Skeletal muscle satellite cell (primary cell): ENCODE data around the gene ALLC.
"Not testable (repeated sequence)": the region's sequence is repeated elsewhere in the genome, so short reads cannot be mapped to it uniquely, and the experiment has no call there.

Source experiments
- H3K27me3 ChIP-seq: 2 replicates; pipeline ENCODE4 v1.7.0; 2013; ENCODE audit warnings: low read length; ENCODE audit not compliant: control insufficient read depth, insufficient read depth
- H3K36me3 ChIP-seq: 2 replicates; pipeline ENCODE4 v1.7.0; 2013; ENCODE audit warnings: mild to moderate bottlenecking, control low read depth, low read length; ENCODE audit not compliant: insufficient read depth
- H3K4me1 ChIP-seq: 2 replicates; pipeline ENCODE4 v1.7.0; 2013; ENCODE audit warnings: low read length; ENCODE audit not compliant: control insufficient read depth, insufficient read depth
- H3K4me2 ChIP-seq: 2 replicates; pipeline ENCODE4 v1.7.0; 2013; ENCODE audit warnings: mild to moderate bottlenecking, low read length
- H3K4me3 ChIP-seq: 2 replicates; pipeline ENCODE4 v1.7.0; 2013; ENCODE audit warnings: low read length
- H3K9ac ChIP-seq: 2 replicates; pipeline ENCODE4 v1.7.0; 2013; ENCODE audit warnings: mild to moderate bottlenecking, low read depth, low read length, moderate library complexity
- H3K9me3 ChIP-seq: replicated peaks from 2 replicates; pipeline ENCODE4 v1.7.0; 2013; ENCODE audit warnings: mild to moderate bottlenecking, control low read depth, low read length

Gene ALLC

DNA sequence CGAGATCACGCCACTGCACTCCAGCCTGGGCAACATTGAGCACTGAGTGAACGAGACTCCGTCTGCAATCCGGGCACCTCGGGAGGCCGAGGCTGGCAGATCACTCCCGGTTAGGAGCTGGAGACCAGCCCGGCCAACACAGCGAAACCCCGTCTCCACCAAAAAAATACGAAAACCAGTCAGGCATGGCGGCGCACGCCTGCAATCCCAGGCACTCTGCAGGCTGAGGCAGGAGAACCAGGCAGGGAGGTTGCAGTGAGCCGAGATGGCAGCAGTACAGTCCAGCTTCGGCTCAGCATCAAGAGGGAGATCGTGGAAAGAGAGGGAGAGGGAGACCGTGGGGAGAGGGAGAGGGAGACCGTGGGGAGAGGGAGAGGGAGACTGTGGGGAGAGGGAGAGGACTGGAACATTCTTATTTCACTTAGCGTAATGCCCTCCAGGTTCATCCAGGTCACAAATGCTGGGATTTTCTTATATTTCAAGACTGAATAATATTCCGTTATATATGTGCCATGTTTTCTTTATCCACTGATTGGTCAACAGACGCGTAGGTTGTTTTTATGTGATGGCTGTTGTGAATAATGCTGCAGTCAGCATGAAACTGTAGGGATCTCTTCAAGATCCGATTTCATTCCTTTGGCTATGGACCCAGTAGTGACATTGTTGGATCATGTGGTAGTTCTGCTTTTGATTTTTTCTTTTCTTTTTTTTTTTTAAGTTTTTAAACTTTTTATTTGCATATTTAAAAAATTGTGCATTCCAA lies 41.4 kb upstream of the ALLC start:
- not testable (repeated sequence) for H3K4me1 ChIP-seq, H3K36me3 ChIP-seq, H3K4me3 ChIP-seq, H3K27me3 ChIP-seq, H3K9ac ChIP-seq, H3K9me3 ChIP-seq, H3K4me2 ChIP-seq

- Histone ChIP-seq H3K4me2 (no peak overlapping the region), H3K4me3 (no peak overlapping the region), H3K4me1 (no peaks in the 10 kb centered on the region), H3K27me3 (peaks cover 7% of the 10 kb centered on the region), H3K9ac (no peak overlapping the region), H3K36me3 (no peaks in the 10 kb centered on the region), H3K9me3 (no peaks in the 10 kb centered on the region)
Measured at GRCh38 chr2:3617198-3617890, 40.7 kb upstream of the ALLC start.

DNA sequence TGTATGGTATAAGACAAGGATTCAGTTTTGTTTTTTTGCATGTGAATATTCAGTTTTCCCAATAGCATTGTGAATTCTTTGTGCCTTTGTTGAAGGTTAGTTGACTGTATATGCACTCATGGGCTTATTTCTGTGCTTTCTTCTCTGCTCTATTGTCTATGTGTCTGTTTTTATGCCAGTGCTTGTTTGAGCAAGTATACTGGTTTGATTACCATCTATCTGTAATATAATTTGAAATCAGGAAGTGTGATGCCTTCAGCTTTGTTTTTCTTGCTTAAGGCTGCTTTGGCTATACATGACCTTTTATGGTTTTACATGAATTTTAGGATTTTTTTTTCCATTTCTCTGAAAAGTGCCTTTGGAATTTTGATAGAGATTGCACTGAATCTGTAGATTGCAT lies 39.6 kb upstream of the ALLC start:
- no peak overlapping the region for H3K4me3 ChIP-seq
- H3K27me3 ChIP-seq, result peaks cover 7% of the 10 kb centered on the region
- no peak overlapping the region for H3K4me2 ChIP-seq
- H3K36me3 ChIP-seq, result no peaks in the 10 kb centered on the region
- no peaks in the 10 kb centered on the region for H3K4me1 ChIP-seq
- no peak overlapping the region for H3K9ac ChIP-seq
- H3K9me3 ChIP-seq, result no peaks in the 10 kb centered on the region

- Histone ChIP-seq H3K36me3 (no peaks in the 10 kb centered on the region), H3K9me3 (no peaks in the 10 kb centered on the region), H3K9ac (no peak overlapping the region), H3K4me2 (no peak overlapping the region), H3K4me1 (no peaks in the 10 kb centered on the region), H3K4me3 (no peak overlapping the region), H3K27me3 (peaks cover 7% of the 10 kb centered on the region)
Measured at GRCh38 chr2:3619033-3619432, 39.0 kb upstream of the ALLC start.

GRCh38 chr2:3619661-3620060 lies 38.3 kb upstream of the ALLC start:
- H3K4me3 ChIP-seq, H3K36me3 ChIP-seq, H3K27me3 ChIP-seq, H3K4me2 ChIP-seq, H3K9ac ChIP-seq, H3K9me3 ChIP-seq, H3K4me1 ChIP-seq: not testable (repeated sequence)

DNA sequence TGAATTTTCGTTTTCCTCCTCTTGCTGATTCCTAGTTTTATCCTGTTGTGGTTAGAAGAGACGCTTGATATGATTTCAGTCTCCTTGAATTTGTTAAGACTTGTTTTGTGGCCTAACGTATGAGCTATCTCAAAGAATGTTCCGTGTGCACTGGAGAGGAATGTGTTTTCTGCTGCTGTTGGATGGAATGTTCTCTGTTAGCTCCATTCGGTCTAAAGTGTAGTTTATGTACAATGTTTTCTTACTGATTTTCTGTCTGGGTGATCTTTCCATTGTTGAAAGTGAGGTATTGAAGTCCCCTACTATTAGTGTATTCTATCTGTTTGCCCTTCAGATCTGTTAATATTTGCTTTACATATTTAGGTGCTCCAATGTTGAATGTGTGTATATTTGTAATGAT lies 37.2 kb upstream of the ALLC start:
- Histone ChIP-seq H3K4me1 (no peaks in the 10 kb centered on the region), H3K36me3 (no peaks in the 10 kb centered on the region), H3K4me3 (no peak overlapping the region), H3K9ac (no peak overlapping the region), H3K27me3 (peaks cover 7% of the 10 kb centered on the region), H3K9me3 (no peaks in the 10 kb centered on the region), H3K4me2 (no peak overlapping the region)

- H3K27me3 ChIP-seq, result peaks cover 7% of the 10 kb centered on the region
Measured at GRCh38 chr2:3622967-3623366, 35.0 kb upstream of the ALLC start.

GRCh38 chr2:3624059-3624794 lies 33.8 kb upstream of the ALLC start:
- H3K9ac ChIP-seq, result no peak overlapping the region
- H3K4me1 ChIP-seq, result no peaks in the 10 kb centered on the region
- H3K27me3 ChIP-seq, result peaks cover 15% of the 10 kb centered on the region
- H3K9me3 ChIP-seq, result no peaks in the 10 kb centered on the region
- no peak overlapping the region for H3K4me3 ChIP-seq
- H3K36me3 ChIP-seq, result no peaks in the 10 kb centered on the region
- H3K4me2 ChIP-seq, result no peak overlapping the region

More at GRCh38 chr2:3622967-3623366, 35.0 kb upstream of the ALLC start:
- Histone ChIP-seq H3K4me2 (no peak overlapping the region), H3K4me1 (no peaks in the 10 kb centered on the region), H3K4me3 (no peak overlapping the region), H3K36me3 (no peaks in the 10 kb centered on the region), H3K9me3 (no peaks in the 10 kb centered on the region), H3K9ac (no peak overlapping the region)

- no peak overlapping the region for H3K4me3 ChIP-seq
- no peaks in the 10 kb centered on the region for H3K36me3 ChIP-seq
Measured at GRCh38 chr2:3625186-3625585, 32.8 kb upstream of the ALLC start.

DNA sequence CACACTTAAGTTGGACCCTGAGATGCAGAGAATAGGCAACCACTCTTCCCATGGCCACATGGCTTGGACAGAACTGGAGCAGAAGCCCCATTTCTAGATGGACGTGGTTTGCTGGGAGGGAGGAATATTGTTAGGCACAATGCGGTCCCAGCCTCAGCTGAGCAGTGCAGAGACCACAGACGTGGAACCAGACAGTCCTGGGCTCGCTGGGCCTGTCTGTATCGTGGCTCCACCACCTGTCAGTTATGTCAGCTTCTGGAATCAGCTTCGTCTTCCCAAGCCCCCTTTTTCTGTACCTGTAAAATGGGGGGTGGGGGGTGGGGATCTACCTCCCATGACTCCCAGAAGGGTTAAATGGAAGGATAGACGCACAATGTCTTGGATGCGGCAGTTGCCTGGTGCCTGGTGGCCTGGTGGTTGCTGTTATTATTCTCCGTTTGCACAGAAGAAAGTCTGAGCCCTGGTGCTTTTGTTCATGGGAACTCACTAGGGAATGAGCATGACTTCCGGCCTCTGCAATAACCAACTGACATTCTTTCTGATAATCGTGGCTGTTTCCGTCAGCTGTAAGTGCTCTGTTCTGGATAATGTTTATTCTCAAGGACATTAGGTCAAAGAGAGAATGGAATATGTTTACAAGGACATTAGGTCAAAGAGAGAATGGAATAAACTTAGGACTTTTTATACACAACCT lies 31.7 kb upstream of the ALLC start:
- H3K9me3 ChIP-seq, result no peaks in the 10 kb centered on the region
- no peaks in the 10 kb centered on the region for H3K36me3 ChIP-seq
- H3K4me1 ChIP-seq, result no peaks in the 10 kb centered on the region
- peaks cover 8% of the 10 kb centered on the region for H3K27me3 ChIP-seq
- H3K4me3 ChIP-seq, result no peak overlapping the region
- no peak overlapping the region for H3K9ac ChIP-seq
- no peak overlapping the region for H3K4me2 ChIP-seq

More at GRCh38 chr2:3625186-3625585, 32.8 kb upstream of the ALLC start:
- H3K9ac ChIP-seq, result no peak overlapping the region
- H3K4me1 ChIP-seq, result no peaks in the 10 kb centered on the region
- H3K4me2 ChIP-seq, result no peak overlapping the region
- peaks cover 16% of the 10 kb centered on the region for H3K27me3 ChIP-seq
- no peaks in the 10 kb centered on the region for H3K9me3 ChIP-seq

- no peak overlapping the region for H3K9ac ChIP-seq
- no peak overlapping the region for H3K4me2 ChIP-seq
- H3K36me3 ChIP-seq, result no peaks in the 10 kb centered on the region
- no peaks in the 10 kb centered on the region for H3K4me1 ChIP-seq
- no peak overlapping the region for H3K4me3 ChIP-seq
- H3K9me3 ChIP-seq, result no peaks in the 10 kb centered on the region
- H3K27me3 ChIP-seq, result peaks cover 8% of the 10 kb centered on the region
Measured at GRCh38 chr2:3626812-3627499, 31.0 kb upstream of the ALLC start.
